GM13976 (cell line): ENCODE data around the gene ANKRD9.

Source experiments
- DNase-seq: peaks from one replicate; pipeline ENCODE4 v3.0.0; 2012; ENCODE audit warnings: low spot score
- CTCF ChIP-seq: IDR thresholded peaks from 2 replicates; pipeline ENCODE4 v1.5.1; 2012; ENCODE audit warnings: borderline replicate concordance, mild to moderate bottlenecking; ENCODE audit not compliant: insufficient read depth; ENCODE audit errors: extremely low read depth, missing control alignments, control extremely low read depth
- in situ Hi-C: fragments of 300-500 bp; cut with MboI; formaldehyde crosslinking; loops from one replicate; pipeline ENCODE4 v1.12.0; 2022; ENCODE audit warnings: low sequenced_read_pairs, mixed read lengths, inconsistent platforms; ENCODE audit not compliant: unreplicated experiment

Gene ANKRD9

GRCh38 chr14:102496331-102496691 lies 13.3 kb downstream of the ANKRD9 start:
- TF ChIP-seq CTCF = no peak
- DNase-seq = no peak
- in situ Hi-C loops = no loop called here

GRCh38 chr14:102495491-102496330 lies 13.9 kb downstream of the ANKRD9 start:
- no peak for DNase-seq
- in situ Hi-C loops = no loop called here
- no peak for TF ChIP-seq CTCF

GRCh38 chr14:102493585-102493984 lies 16.0 kb downstream of the ANKRD9 start:
- no peak for TF ChIP-seq CTCF
- in situ Hi-C loops = no loop called here
- DNase-seq = no peak

DNA sequence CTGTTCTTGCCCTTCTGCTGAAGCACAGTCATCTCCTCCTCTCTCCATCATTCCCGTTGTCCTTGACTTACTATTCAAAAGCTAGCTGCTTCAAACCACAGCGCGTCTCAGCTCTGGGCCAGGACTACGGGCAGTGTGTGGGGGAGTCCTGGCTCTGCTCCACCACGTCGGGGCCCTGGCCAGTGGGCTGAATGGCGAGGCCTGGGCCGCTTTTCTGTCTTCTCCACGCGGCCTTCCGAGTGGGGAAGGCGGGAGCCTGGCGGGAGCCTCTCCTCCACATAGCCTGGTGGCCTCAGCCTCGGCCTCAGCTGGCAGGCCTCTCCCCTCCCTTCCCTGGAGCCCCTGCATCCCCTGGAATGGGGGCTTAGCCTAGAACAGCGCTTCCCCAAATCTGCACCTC lies 16.5 kb downstream of the ANKRD9 start:
- in situ Hi-C loops = no loop called here
- no peak for DNase-seq
- TF ChIP-seq CTCF = no peak

DNA sequence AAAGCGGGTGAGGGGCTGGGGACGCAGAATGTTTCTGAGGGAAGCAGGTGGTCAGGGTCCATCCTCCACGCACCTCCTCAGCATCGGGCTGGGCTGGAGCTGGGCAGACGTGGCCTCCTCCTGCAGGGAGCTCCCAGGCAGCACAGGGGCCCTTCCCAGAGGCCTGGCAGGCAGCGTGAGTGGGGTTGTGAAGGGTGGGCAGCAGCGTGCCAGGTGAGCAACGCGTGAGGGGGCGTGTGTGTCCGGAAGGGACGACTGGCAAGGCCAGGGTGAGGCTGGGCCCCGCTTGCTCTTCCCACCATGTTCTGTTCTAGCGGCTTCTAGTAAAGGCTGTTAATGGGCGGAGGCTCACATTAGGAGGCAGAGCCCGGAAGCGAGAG lies 17.1 kb downstream of the ANKRD9 start:
- no peak for DNase-seq
- in situ Hi-C loops = no loop called here
- no peak for TF ChIP-seq CTCF

GRCh38 chr14:102491786-102492530 lies 17.6 kb downstream of the ANKRD9 start:
- in situ Hi-C loops = no loop called here
- TF ChIP-seq CTCF = no peak
- no peak for DNase-seq
